GM12864 (cell line): ENCODE measurements around the gene C4orf17.

Experiments
- DNase-seq: peaks from one replicate; pipeline ENCODE4 v3.0.0-alpha.2; 2011; ENCODE audit warnings: low read depth
- H3K4me3 ChIP-seq: 2 replicates; pipeline ENCODE4 v1.5.1; 2011; ENCODE audit warnings: mild to moderate bottlenecking, low read depth, low read length, control low read depth
- CTCF ChIP-seq: IDR thresholded peaks from 2 replicates; pipeline ENCODE4 v1.5.1; 2011; ENCODE audit warnings: low read depth, mild to moderate bottlenecking, moderate library complexity, low read length, control low read depth, inconsistent platforms; ENCODE audit errors: missing control alignments

C4orf17 gene

DNA sequence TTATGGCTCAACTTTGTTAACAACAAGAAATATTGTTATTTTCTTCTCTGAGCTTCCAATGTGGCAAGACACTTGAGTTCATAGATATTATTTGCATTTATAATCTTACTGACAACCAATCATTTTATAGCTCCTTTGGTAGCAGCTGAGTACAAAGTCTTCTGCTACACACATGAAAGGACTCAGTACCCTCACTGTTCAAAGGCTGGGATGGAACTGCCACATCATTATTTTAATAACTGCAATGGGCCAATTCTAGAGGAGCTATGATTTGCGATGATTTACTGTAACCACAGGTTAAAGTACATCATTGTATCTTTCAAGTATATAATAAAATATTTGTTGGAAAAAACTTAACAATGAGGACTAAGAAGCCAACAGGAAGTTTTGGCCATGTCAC, 74.7 kb downstream of the C4orf17 start:
- DNase-seq: no peak
- TF ChIP-seq CTCF: no peak

GRCh38 chr4:99586322-99586721, 75.5 kb downstream of the C4orf17 start:
- no peak for DNase-seq
- no peak overlapping the region for H3K4me3 ChIP-seq
- TF ChIP-seq CTCF: no peak

More for the DNA sequence above, 74.7 kb downstream of the C4orf17 start:
- no peak overlapping the region for H3K4me3 ChIP-seq

DNA sequence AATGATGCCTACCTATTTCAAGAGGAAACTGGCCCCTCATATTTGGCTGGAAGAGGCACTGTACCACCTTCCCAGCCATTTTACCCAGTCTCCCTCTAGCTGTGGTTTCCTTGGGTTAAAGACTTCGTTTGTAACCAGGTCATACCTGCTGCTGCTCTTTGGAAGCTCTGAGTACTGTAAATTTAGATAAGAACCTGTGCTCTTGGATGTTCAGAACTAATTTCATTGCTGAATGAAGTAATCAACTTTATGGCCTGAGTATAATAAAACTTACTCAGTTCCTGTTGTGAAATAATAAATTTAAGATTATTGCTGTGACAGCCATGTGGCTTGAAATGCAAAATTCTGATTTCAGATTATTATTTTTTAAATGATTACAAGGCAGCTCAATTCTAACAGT, 76.0 kb downstream of the C4orf17 start:
- no peak overlapping the region for H3K4me3 ChIP-seq
- TF ChIP-seq CTCF: no peak
- no peak for DNase-seq

GRCh38 chr4:99587309-99587708, 76.5 kb downstream of the C4orf17 start:
- DNase-seq: no peak
- TF ChIP-seq CTCF: no peak
- no peak overlapping the region for H3K4me3 ChIP-seq

DNA sequence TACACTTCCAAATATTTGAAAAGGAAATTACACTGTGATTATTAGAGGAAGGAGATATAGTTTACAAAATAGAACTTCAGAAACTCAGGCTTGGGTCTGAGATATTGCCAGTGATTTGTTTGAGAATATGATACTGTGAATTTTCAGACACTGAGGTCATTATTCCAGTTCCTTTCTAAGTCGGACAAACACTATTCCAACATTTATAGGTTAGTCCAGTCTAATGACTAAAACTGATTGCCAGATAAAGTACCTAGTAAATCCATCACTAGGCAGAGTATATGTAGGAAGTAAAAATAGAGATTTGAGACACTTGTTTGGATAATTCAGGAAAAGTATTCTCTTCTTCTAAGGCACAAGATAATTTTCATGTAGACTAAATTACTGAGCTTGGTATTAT, 77.0 kb downstream of the C4orf17 start:
- no peak for DNase-seq
- TF ChIP-seq CTCF: no peak
- H3K4me3 ChIP-seq: no peak overlapping the region

- no peak for DNase-seq
- no peak for TF ChIP-seq CTCF
- no peak overlapping the region for H3K4me3 ChIP-seq
Observed at GRCh38 chr4:99591757-99592156, 80.9 kb downstream of the C4orf17 start.
